Fibroblast of gingiva (primary cell): ENCODE measurements around the gene TULP4.
"Not testable (repeated sequence)": the region's sequence is repeated elsewhere in the genome, so short reads cannot be mapped to it uniquely, and the experiment has no call there.

Experiments used
- DNase-seq: peaks from one replicate; pipeline ENCODE4 v3.0.0-alpha.2; 2011; ENCODE audit warnings: low read depth

The TULP4 gene

GRCh38 chr6:158531566-158531965 is 219.3 kb downstream of the TULP4 start:
- DNase-seq, result no peak

GRCh38 chr6:158531970-158532369 is 219.7 kb downstream of the TULP4 start:
- DNase-seq, result no peak

GRCh38 chr6:158536084-158536890 is 224.0 kb downstream of the TULP4 start:
- DNase-seq, result peak; percentile 59

- no peak for DNase-seq
These were observed 224.9 kb downstream of the TULP4 start for GRCh38 chr6:158536891-158537798.

GRCh38 chr6:158538741-158539140 is 226.5 kb downstream of the TULP4 start:
- DNase-seq, result no peak

GRCh38 chr6:158539413-158539812 is 227.1 kb downstream of the TULP4 start:
- no peak for DNase-seq

GRCh38 chr6:158539881-158540280 is 227.6 kb downstream of the TULP4 start:
- DNase-seq, result no peak

GRCh38 chr6:158543606-158544185 is 231.4 kb downstream of the TULP4 start:
- no peak for DNase-seq

GRCh38 chr6:158544428-158544827 is 232.2 kb downstream of the TULP4 start:
- DNase-seq, result no peak

- no peak for DNase-seq
These were observed 233.0 kb downstream of the TULP4 start for GRCh38 chr6:158545043-158545966.

GRCh38 chr6:158548418-158549161 is 236.3 kb downstream of the TULP4 start:
- no peak for DNase-seq

- DNase-seq, result no peak
These were observed 240.0 kb downstream of the TULP4 start for GRCh38 chr6:158552055-158552795.

GRCh38 chr6:158552796-158553138 is 240.5 kb downstream of the TULP4 start:
- no peak for DNase-seq

GRCh38 chr6:158554611-158555361 is 242.5 kb downstream of the TULP4 start:
- DNase-seq, result no peak

GRCh38 chr6:158556113-158556512 is 243.8 kb downstream of the TULP4 start:
- no peak for DNase-seq

- not testable (repeated sequence) for DNase-seq
These were observed 244.8 kb downstream of the TULP4 start for GRCh38 chr6:158557110-158557509.

- no peak for DNase-seq
These were observed 245.7 kb downstream of the TULP4 start for GRCh38 chr6:158557927-158558326.

- DNase-seq, result no peak
These were observed 246.4 kb downstream of the TULP4 start for GRCh38 chr6:158558415-158559306.
